HEK293T (cell line): ENCODE measurements around the gene CELF4.

Source experiments
- BHLHE40 ChIP-seq: fragments of 450-650 bp; IDR thresholded peaks from 2 replicates; pipeline ENCODE4 v1.6.1; 2016; ENCODE audit warnings: mild to moderate bottlenecking, moderate library complexity, borderline replicate concordance
- ELF4 ChIP-seq: fragments of 450-650 bp; IDR thresholded peaks from 2 replicates; pipeline ENCODE4 v1.6.1; 2017; ENCODE audit warnings: antibody characterized with exemption
- FOXA1 ChIP-seq: fragments of 450-650 bp; IDR thresholded peaks from 2 replicates; pipeline ENCODE4 v1.6.1; 2016; ENCODE audit warnings: mild to moderate bottlenecking
- FOXK2 ChIP-seq: fragments of 450-650 bp; IDR thresholded peaks from 2 replicates; pipeline ENCODE4 v1.6.1; 2016; ENCODE audit warnings: mild to moderate bottlenecking
- FOXM1 ChIP-seq: fragments of 450-650 bp; IDR thresholded peaks from 2 replicates; pipeline ENCODE4 v1.6.1; 2017; ENCODE audit warnings: mild to moderate bottlenecking, borderline replicate concordance
- HDGF ChIP-seq: fragments of 450-650 bp; IDR thresholded peaks from 2 replicates; pipeline ENCODE4 v1.6.1; 2017; ENCODE audit warnings: antibody characterized with exemption, borderline replicate concordance
- L3MBTL2 ChIP-seq: fragments of 450-650 bp; conservative IDR thresholded peaks from 2 replicates; pipeline ENCODE4 v1.6.1; 2016; ENCODE audit warnings: mild to moderate bottlenecking
- LEF1 ChIP-seq: fragments of 450-650 bp; IDR thresholded peaks from 2 replicates; pipeline ENCODE4 v1.6.1; 2017; ENCODE audit warnings: mild to moderate bottlenecking, borderline replicate concordance
- NFRKB ChIP-seq: fragments of 450-650 bp; IDR thresholded peaks from 2 replicates; pipeline ENCODE4 v1.6.1; 2016; ENCODE audit warnings: mild to moderate bottlenecking, moderate library complexity
- PKNOX1 ChIP-seq: fragments of 450-650 bp; IDR thresholded peaks from 2 replicates; pipeline ENCODE4 v1.6.1; 2016
- SP1 ChIP-seq: fragments of 450-650 bp; IDR thresholded peaks from 2 replicates; pipeline ENCODE4 v1.6.1; 2017
- SUZ12 ChIP-seq: fragments of 450-650 bp; IDR thresholded peaks from 2 replicates; pipeline ENCODE4 v1.6.1; 2016; ENCODE audit warnings: mild to moderate bottlenecking
- TARDBP ChIP-seq: fragments of 450-650 bp; IDR thresholded peaks from 2 replicates; pipeline ENCODE4 v1.6.1; 2016
- ZNF384 ChIP-seq: fragments of 450-650 bp; IDR thresholded peaks from 2 replicates; pipeline ENCODE4 v1.6.1; 2016

DNA sequence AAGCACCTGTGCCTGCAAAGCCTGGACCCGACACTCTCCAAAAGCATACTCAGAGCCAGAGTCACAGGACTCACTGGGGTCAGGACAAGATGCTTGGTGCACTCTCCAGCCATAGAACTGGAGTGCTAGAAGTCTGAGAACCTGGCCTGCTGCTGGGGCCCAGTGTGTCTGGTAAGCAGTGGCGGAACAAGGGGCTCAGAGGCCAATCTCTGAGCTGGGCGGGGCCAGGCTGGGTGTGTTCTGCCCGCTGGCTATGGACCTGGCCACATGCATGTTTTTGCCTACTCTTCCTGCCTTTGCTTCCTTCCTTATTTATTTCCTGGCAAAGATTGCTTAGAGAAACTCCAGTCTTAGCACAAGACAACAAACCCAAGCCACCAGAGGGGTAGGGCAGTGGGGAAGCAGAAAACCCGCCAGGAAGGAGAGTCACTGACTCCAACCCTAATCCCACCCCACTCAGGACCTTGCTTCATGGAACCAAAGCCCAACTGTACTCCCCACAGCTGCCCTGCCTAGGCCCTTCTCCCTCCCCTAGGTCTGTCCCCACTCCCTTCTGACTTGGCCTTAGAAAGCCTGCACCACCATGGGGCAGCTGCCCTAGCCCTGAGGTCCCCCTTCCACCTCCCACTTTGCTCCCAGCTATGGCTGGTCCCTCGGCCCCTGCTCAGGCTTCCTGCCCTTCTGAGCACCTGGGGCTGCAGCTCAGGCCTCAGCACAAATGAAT, 315.5 kb downstream of the CELF4 start:
- TF ChIP-seq TARDBP (no peak), FOXM1 (no peak), BHLHE40 (no peak), ZNF384 (no peak), FOXK2 (no peak), FOXA1 (no peak), ELF4 (no peak), SP1 (no peak), LEF1 (no peak), SUZ12 (no peak), HDGF (no peak), PKNOX1 (no peak), L3MBTL2 (no peak), NFRKB (no peak)
